Measurements from ENCODE around the gene SBF2.

- TF ChIP-seq ARNT (IDR thresholded peaks at IDR 0.05) (no peak), SP1 (IDR thresholded peaks at IDR 0.05) (no peak), L3MBTL2 (conservative IDR thresholded peaks at IDR 0.05) (no peak), SUZ12 (IDR thresholded peaks at IDR 0.05) (no peak), FOXK2 (IDR thresholded peaks at IDR 0.05) (no peak), PKNOX1 (IDR thresholded peaks at IDR 0.05) (no peak), ELF4 (IDR thresholded peaks at IDR 0.05) (no peak), TARDBP (IDR thresholded peaks at IDR 0.05) (no peak), NFRKB (IDR thresholded peaks at IDR 0.05) (no peak), BHLHE40 (IDR thresholded peaks at IDR 0.05; ENCODE audit: borderline replicate concordance) (no peak), CTBP1 (IDR thresholded peaks at IDR 0.05; ENCODE audit: borderline replicate concordance) (no peak), FOXA1 (IDR thresholded peaks at IDR 0.05) (no peak)
Measured at GRCh38 chr11:10232756-10233155, 61.3 kb downstream of the SBF2 start.

Measured in HEK293T (cell line).